GM21737 (cell line): ENCODE results near the gene SPATA31D3.
"Not testable (repeated sequence)": the region's sequence is repeated elsewhere in the genome, so short reads cannot be mapped to it uniquely, and the experiment has no call there.

Experiments
- ATAC-seq: cut with Tn5 transposase; IDR thresholded peaks from one replicate; pipeline ENCODE4 v1.9.1; 2021; ENCODE audit warnings: mild to moderate bottlenecking, moderate library complexity; ENCODE audit not compliant: unreplicated experiment

Gene SPATA31D3

DNA sequence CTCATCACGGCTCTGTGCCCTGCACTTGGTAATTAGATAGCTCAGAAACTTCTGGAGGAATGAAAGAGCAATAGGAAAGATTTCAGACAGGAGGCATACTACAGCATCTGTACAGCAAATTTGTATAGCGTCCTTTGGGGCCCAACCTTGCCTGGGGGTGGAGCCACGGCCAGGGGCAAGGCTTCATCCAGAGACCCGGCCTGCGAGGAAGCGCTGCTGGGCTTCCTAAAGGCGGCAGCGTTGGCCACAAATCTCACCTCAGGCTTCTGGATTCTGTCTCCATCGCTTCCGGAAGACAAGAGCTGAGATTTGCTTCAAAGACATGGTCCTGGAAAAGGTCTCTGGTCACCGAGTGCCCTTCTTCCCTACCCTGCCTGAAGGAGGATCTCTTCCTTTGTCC, 33.1 kb downstream of the SPATA31D3 start:
- ATAC-seq, result no peak

DNA sequence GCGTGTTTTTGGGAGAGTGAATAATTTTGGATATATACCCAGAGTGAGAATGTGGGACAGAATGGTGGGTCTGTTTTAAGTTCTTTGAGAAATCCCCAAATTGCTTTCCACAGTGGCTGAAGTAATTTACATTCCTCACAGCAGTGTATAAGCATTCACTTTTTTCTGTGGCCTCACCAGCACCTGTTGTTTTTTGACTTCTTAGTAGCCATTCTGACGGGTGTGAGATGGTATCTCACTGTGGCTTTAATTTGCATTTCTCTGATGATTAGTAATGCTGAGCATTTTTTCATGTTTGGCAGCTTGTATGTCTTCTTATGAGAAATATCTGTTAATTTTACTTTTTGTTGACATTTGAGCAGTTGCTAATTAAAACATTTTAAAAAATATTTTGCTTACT, 35.9 kb downstream of the SPATA31D3 start:
- ATAC-seq, result no peak

GRCh38 chr9:81980568-81980967, 37.3 kb downstream of the SPATA31D3 start:
- no peak for ATAC-seq

DNA sequence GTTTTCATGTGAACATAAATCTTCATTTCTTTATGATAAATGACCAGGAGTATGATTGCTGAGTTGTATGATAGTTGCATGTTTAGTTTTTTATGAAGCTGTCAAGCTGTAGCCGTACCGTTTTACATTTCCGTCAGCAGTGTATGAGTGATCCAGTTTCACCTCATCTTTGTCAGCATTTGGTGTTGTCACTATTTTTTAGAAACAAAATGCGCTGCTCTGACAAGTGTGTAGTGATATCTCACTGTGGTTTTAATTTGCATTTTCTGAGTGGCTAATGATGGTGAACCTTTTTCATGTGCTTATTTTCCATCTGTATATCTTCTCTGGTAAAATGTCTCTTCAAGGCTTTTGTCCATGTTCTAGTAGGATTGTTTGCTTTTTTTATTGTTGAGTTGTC, 38.6 kb downstream of the SPATA31D3 start:
- no peak for ATAC-seq

- no peak for ATAC-seq
Measured at GRCh38 chr9:81984928-81985327, 41.6 kb downstream of the SPATA31D3 start.

DNA sequence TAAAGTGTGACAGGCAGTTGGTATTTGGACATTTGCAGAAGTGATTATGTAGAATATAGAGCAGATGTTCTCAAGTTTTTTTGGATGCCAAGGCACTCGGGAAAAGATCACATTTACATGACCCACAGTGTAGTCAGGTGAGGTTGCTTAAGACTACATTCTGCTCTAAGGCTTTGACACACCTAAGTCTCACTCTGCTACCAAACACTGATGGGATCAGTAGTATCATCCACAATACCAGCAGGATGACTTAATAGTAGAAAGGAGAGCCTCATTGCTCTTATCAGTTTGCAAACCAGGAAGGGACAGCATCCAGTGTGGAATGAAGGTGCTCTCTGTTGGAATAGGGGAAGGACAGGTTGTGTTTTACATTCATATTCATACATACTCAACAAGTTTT, 42.8 kb downstream of the SPATA31D3 start:
- ATAC-seq, result no peak

DNA sequence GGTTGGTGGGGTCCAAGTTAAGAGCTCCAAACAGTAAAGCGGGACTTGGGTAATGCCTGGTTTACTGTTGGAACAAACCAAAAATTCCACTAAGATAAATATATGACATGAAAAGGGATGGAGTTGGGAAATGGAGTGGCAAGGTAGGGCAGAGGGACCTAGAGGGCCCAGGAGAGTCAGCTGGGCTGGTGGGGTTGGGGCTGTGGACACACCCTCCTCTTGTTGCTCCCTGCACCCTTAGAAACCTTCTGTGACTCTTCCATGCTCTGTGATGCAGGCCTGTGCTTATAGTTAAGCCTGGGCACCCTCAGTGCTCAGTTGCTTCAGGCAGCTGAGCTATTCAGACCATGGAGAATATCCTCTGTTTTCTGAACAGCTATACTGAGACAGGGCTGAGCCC, 45.2 kb downstream of the SPATA31D3 start, which contains the start of gene SPATA31D1:
TSS of gene SPATA31D1 (plus strand) at position 301 of the 400 bp plus-strand sequence. CDS start at position 348, 47 bp downstream.
- not testable (repeated sequence) for ATAC-seq

DNA sequence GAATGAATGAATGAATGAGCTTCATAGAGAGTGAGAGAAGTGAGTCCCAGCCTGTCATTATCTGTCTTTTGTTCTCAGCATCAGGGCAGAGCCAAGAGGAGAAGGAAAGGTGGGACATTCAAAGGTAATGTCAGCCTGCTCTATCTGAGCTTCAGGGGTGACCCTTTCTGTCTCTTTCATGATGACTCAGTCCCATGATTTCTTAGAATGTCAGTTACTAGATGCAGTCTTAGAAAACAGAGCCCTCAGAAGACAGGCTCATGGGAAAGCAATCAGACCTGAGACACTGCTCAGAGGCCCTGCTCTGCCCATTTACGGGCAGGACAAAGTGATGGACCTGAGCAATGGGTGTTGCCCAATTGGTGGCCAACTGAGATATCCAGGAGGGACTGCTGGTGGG, 46.4 kb downstream of the SPATA31D3 start:
- no peak for ATAC-seq

GRCh38 chr9:81993656-81994055, 50.4 kb downstream of the SPATA31D3 start:
- no peak for ATAC-seq
